Breast epithelium (tissue), 3 donors: ENCODE data around the gene ZCCHC14.

Experiments
- CTCF ChIP-seq, 3 donors: fragments of 450-650 bp; IDR thresholded peaks; one replicate each; pipeline ENCODE4 v1.5.1; 2016 to 2017; ENCODE audit warnings: antibody characterized with exemption in 3 of 3, mild to moderate bottlenecking in 3 of 3, moderate library complexity in 3 of 3
- POLR2A ChIP-seq: fragments of 450-650 bp; IDR thresholded peaks from one replicate; pipeline ENCODE4 v1.6.1; 2016; ENCODE audit warnings: antibody characterized with exemption, mild to moderate bottlenecking, moderate library complexity
- POLR2AphosphoS5 ChIP-seq, 3 donors: sonication (generic); formaldehyde crosslinking; IDR thresholded peaks; one replicate each; pipeline ENCODE4 v1.6.1; 2017; ENCODE audit warnings: antibody characterized with exemption in 3 of 3

- no peak for TF ChIP-seq CTCF (IDR thresholded peaks at IDR 0.05)
- no peak for TF ChIP-seq POLR2A
- no peak for TF ChIP-seq POLR2AphosphoS5 (IDR thresholded peaks at IDR 0.05)
Measured at GRCh38 chr16:87418216-87418615, 74.6 kb downstream of the ZCCHC14 start.
